HepG2 (cell line): ENCODE results near the gene BFSP1. TPM values are rescaled to one million over a fixed set of nuclear protein-coding genes. Genes with fewer than 3 reads are reported as not detected.

Experiments used
- CHD2 ChIP-seq: IDR thresholded peaks from 2 replicates; pipeline ENCODE4 v1.6.1; 2011; ENCODE audit warnings: low read depth, low read length, improper control_type of control experiment
- EP300 ChIP-seq, 3 experiments: sonication (generic) in 1 of 3; formaldehyde crosslinking in 1 of 3; IDR thresholded peaks; 2 replicates each; pipeline versions ENCODE4 v1.5.1 to v1.6.1; 2011 to 2020; ENCODE audit warnings: low read depth in 2 of 3, low read length in 2 of 3, borderline replicate concordance in 1 of 3, improper control_type of control experiment in 1 of 3, mild to moderate bottlenecking in 1 of 3, missing genetic modification reagents in 1 of 3, moderate library complexity in 1 of 3
- HDAC1 ChIP-seq: sonication (generic); formaldehyde crosslinking; IDR thresholded peaks from 2 replicates; pipeline ENCODE4 v1.5.1; 2020; ENCODE audit warnings: mild to moderate bottlenecking, missing genetic modification reagents
- HDAC2 ChIP-seq: sonication (generic); formaldehyde crosslinking; IDR thresholded peaks from 2 replicates; pipeline ENCODE4 v1.4.0; 2020; ENCODE audit warnings: missing genetic modification reagents
- KDM4B ChIP-seq: sonication (generic); formaldehyde crosslinking; IDR thresholded peaks from 2 replicates; pipeline ENCODE4 v1.4.0; 2020; ENCODE audit warnings: missing genetic modification reagents
- MBNL3 ChIP-seq: fragments of 250-450 bp; sonication (Bioruptor Pico); conservative IDR thresholded peaks from 2 replicates; pipeline ENCODE4 v1.8.0; 2022; ENCODE audit warnings: mild to moderate bottlenecking, inconsistent platforms
- MZF1 ChIP-seq: sonication (generic); formaldehyde crosslinking; IDR thresholded peaks from 2 replicates; pipeline ENCODE4 v1.8.1; 2023; ENCODE audit warnings: mild to moderate bottlenecking, missing genetic modification reagents, borderline replicate concordance
- PLRG1 ChIP-seq: fragments of 450-650 bp; conservative IDR thresholded peaks from 2 replicates; pipeline ENCODE4 v1.6.1; 2016
- SP1 ChIP-seq, 2 experiments: fragments of 450-650 bp in 1 of 2; sonication (generic) in 1 of 2; formaldehyde crosslinking in 1 of 2; IDR thresholded peaks; 2 replicates each; pipeline versions ENCODE4 v1.4.0 to v1.6.1; 2016 to 2020; ENCODE audit warnings: missing genetic modification reagents in 1 of 2
- SP2 ChIP-seq: sonication (generic); formaldehyde crosslinking; IDR thresholded peaks from 2 replicates; pipeline ENCODE4 v1.5.1; 2020; ENCODE audit warnings: mild to moderate bottlenecking, missing genetic modification reagents
- WIZ ChIP-seq: sonication (generic); formaldehyde crosslinking; IDR thresholded peaks from 2 replicates; pipeline ENCODE4 v1.5.1; 2020; ENCODE audit warnings: mild to moderate bottlenecking, missing genetic modification reagents
- ZBTB38 ChIP-seq: sonication (generic); formaldehyde crosslinking; IDR thresholded peaks from 2 replicates; pipeline ENCODE4 v1.5.1; 2020; ENCODE audit warnings: mild to moderate bottlenecking, missing genetic modification reagents
- ZFP36 ChIP-seq: fragments of 150-350 bp; IDR thresholded peaks from 2 replicates; pipeline ENCODE4 v1.6.1; 2018; ENCODE audit warnings: borderline replicate concordance, low read length, low read depth; ENCODE audit not compliant: partially characterized antibody
- ZNF224 ChIP-seq: sonication (generic); formaldehyde crosslinking; IDR thresholded peaks from 2 replicates; pipeline ENCODE4 v1.5.0; 2020; ENCODE audit warnings: mild to moderate bottlenecking, missing genetic modification reagents
- ZNF282 ChIP-seq: fragments of 450-650 bp; IDR thresholded peaks from 2 replicates; pipeline ENCODE4 v1.6.1; 2018; ENCODE audit not compliant: partially characterized antibody
- ZNF331 ChIP-seq: sonication (generic); formaldehyde crosslinking; IDR thresholded peaks from 2 replicates; pipeline ENCODE4 v1.4.0; 2020; ENCODE audit warnings: missing genetic modification reagents
- ZNF644 ChIP-seq: IDR thresholded peaks from 2 replicates; pipeline ENCODE4 v1.6.1; 2016; ENCODE audit warnings: low read depth
- polyA plus RNA-seq, 8 experiments: library from polyadenylated mRNA; depleted of rRNA in 3 of 8; stranded (reverse) in 7 of 8; unstranded in 1 of 8; fragments of >200 nt; fragmentation: Illumina TruSeq in 4 of 8; extraction: Trizol in 4 of 8; gene quantifications; 2 replicates each; pipeline versions ENCODE4 v1.2.1 to v1.2.3, GENCODE V29; 2011 to 2016; ENCODE audit warnings: low read depth in 4 of 8, missing spikeins in 1 of 8, mixed read lengths in 1 of 8; ENCODE audit not compliant: insufficient read depth in 1 of 8
- total RNA-seq, 5 experiments: library from RNA; depleted of rRNA; stranded (reverse); fragments of >200 nt; fragmentation: Illumina TruSeq; extraction: Trizol; gene quantifications; 2 replicates each; pipeline ENCODE4 v1.2.3, GENCODE V29; 2016; ENCODE audit warnings: low read depth in 1 of 5
- TF ChIP-seq, protein P1 (sequence below): IDR thresholded peaks from 2 replicates; pipeline ENCODE4 v1.6.1; 2016; ENCODE audit warnings: low read depth
- TF ChIP-seq, protein P2 (sequence below): IDR thresholded peaks from 2 replicates; pipeline ENCODE4 v1.6.1; 2016; ENCODE audit warnings: missing compliant biosample characterization, missing genetic modification reagents, borderline replicate concordance
- TF ChIP-seq, protein P3 (sequence below): IDR thresholded peaks from 2 replicates; pipeline ENCODE4 v1.4.0; 2020; ENCODE audit warnings: mild to moderate bottlenecking, missing genetic modification reagents

BFSP1 gene
- total and polyA plus RNA-seq, 2 of the 13 experiments (the other 11 are each of a cell fraction or from before 2014, with no cell fraction given) = 0.22 to 0.26 TPM

DNA sequence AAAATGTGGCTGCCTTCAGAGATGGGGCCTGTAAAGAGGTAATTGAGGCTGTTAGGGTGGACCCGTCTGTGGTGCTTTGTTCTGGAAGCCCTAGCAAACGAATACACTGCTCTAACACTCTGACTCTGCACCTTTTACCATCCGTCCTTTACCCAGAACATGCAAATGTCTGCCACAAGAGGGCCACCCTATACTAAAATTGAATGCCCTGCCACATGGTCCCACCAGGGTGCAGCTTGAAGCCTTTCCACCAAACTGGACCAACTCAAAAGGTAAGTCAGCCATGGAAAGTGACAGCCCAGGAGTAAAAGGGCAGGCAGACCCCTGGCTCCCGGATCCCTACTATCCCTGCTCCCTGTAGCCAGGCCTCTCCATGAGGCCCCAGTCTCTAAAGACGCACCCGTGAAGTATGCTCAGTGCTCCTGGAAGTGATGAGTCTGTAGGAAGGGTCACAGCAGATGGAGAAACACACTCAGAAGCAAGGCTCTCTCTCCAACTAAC is 5.8 kb upstream of the BFSP1 start (continued):
- peak in 1 of 2 experiments; percentile 29; a peak in 1 of 4 replicates for TF ChIP-seq EP300 (IDR thresholded peaks at IDR 0.05; ENCODE audit: low read depth in 2 of 2, low read length in 2 of 2)
- TF ChIP-seq EP300 (CRISPR knock-in tag; IDR thresholded peaks at IDR 0.05; ENCODE audit: borderline replicate concordance) = peak; percentile 62
- TF ChIP-seq CHD2 = no peak
- 0 out of 2 replicates have a peak, but pooled peaks have one; percentile 24 for TF ChIP-seq KDM4B (CRISPR knock-in tag)
- TF ChIP-seq HDAC2 (CRISPR knock-in tag) = peak; percentile 73
- TF ChIP-seq MZF1 = 0 out of 2 replicates have a peak, but pooled peaks have one; percentile 68
- no peak for TF ChIP-seq PLRG1
- no peak for TF ChIP-seq WIZ (CRISPR knock-in tag)
- TF ChIP-seq ZNF224 (CRISPR knock-in tag) = peak; percentile 20; the same call in 1 of the 2 replicates
- peak; percentile 79 for TF ChIP-seq ZNF331 (CRISPR knock-in tag)
- TF ChIP-seq ZFP36 = peak; percentile 55
- no peak for TF ChIP-seq ZNF282
- TF ChIP-seq ZBTB38 (CRISPR knock-in tag) = 0 out of 2 replicates have a peak, but pooled peaks have one; percentile 28
- TF ChIP-seq SP2 = no peak
- peak; percentile 52; the same call in 1 of the 2 replicates for TF ChIP-seq HDAC1 (CRISPR knock-in tag)
- TF ChIP-seq, protein P1, sequence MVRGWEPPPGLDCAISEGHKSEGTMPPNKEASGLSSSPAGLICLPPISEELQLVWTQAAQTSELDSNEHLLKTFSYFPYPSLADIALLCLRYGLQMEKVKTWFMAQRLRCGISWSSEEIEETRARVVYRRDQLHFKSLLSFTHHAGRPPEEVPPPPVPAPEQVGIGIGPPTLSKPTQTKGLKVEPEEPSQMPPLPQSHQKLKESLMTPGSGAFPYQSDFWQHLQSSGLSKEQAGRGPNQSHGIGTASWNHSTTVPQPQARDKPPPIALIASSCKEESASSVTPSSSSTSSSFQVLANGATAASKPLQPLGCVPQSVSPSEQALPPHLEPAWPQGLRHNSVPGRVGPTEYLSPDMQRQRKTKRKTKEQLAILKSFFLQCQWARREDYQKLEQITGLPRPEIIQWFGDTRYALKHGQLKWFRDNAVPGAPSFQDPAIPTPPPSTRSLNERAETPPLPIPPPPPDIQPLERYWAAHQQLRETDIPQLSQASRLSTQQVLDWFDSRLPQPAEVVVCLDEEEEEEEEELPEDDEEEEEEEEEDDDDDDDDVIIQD (CRISPR knock-in tag) = peak; percentile 78
- no peak for TF ChIP-seq MBNL3 (CRISPR knock-in tag)
- peak; percentile 72 for TF ChIP-seq ZNF644
- TF ChIP-seq, protein P2, sequence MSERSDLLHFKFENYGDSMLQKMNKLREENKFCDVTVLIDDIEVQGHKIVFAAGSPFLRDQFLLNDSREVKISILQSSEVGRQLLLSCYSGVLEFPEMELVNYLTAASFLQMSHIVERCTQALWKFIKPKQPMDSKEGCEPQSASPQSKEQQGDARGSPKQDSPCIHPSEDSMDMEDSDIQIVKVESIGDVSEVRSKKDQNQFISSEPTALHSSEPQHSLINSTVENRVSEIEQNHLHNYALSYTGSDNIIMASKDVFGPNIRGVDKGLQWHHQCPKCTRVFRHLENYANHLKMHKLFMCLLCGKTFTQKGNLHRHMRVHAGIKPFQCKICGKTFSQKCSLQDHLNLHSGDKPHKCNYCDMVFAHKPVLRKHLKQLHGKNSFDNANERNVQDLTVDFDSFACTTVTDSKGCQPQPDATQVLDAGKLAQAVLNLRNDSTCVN (CRISPR knock-in tag) = peak; percentile 87
- TF ChIP-seq SP1 (IDR thresholded peaks at IDR 0.05) = no peak
- TF ChIP-seq SP1 (CRISPR knock-in tag; IDR thresholded peaks at IDR 0.05) = 0 out of 2 replicates have a peak, but pooled peaks have one; percentile 9
- TF ChIP-seq, protein P3, sequence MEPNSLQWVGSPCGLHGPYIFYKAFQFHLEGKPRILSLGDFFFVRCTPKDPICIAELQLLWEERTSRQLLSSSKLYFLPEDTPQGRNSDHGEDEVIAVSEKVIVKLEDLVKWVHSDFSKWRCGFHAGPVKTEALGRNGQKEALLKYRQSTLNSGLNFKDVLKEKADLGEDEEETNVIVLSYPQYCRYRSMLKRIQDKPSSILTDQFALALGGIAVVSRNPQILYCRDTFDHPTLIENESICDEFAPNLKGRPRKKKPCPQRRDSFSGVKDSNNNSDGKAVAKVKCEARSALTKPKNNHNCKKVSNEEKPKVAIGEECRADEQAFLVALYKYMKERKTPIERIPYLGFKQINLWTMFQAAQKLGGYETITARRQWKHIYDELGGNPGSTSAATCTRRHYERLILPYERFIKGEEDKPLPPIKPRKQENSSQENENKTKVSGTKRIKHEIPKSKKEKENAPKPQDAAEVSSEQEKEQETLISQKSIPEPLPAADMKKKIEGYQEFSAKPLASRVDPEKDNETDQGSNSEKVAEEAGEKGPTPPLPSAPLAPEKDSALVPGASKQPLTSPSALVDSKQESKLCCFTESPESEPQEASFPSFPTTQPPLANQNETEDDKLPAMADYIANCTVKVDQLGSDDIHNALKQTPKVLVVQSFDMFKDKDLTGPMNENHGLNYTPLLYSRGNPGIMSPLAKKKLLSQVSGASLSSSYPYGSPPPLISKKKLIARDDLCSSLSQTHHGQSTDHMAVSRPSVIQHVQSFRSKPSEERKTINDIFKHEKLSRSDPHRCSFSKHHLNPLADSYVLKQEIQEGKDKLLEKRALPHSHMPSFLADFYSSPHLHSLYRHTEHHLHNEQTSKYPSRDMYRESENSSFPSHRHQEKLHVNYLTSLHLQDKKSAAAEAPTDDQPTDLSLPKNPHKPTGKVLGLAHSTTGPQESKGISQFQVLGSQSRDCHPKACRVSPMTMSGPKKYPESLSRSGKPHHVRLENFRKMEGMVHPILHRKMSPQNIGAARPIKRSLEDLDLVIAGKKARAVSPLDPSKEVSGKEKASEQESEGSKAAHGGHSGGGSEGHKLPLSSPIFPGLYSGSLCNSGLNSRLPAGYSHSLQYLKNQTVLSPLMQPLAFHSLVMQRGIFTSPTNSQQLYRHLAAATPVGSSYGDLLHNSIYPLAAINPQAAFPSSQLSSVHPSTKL (CRISPR knock-in tag) = peak; percentile 73
